Right cardiac atrium (tissue), 5 donors: Measurements from ENCODE around the gene TRAPPC4. TPM values are rescaled to one million over a fixed set of nuclear protein-coding genes. Genes with fewer than 3 reads are reported as not detected.
"Not testable (repeated sequence)": the region's sequence is repeated elsewhere in the genome, so short reads cannot be mapped to it uniquely, and the experiment has no call there.

Source experiments
- ATAC-seq, 2 donors: fragments of 200-7000 bp; cut with Tn5 transposase; one replicate each; pipeline versions ENCODE4 v1.8.0 to v1.9.1; 2020; ENCODE audit warnings: moderate library complexity in 2 of 2, mild to moderate bottlenecking in 1 of 2
- DNase-seq, 3 donors: peaks; one replicate each; pipeline ENCODE4 v3.0.0-alpha.2; 2020
- H3K27ac ChIP-seq: one replicate; pipeline ENCODE4 v1.5.1; 2013; ENCODE audit warnings: mild to moderate bottlenecking, low read length, control low read depth, moderate library complexity
- H3K27me3 ChIP-seq: one replicate; pipeline ENCODE4 v1.6.1; 2013; ENCODE audit not compliant: control insufficient read depth, insufficient read depth
- H3K4me1 ChIP-seq: one replicate; pipeline ENCODE4 v1.6.1; 2013; ENCODE audit warnings: low read length; ENCODE audit not compliant: control insufficient read depth, insufficient read depth
- H3K4me3 ChIP-seq: one replicate; pipeline ENCODE4 v1.5.1; 2013; ENCODE audit warnings: low read length, control low read depth
- H3K9me3 ChIP-seq: one replicate; pipeline ENCODE4 v1.6.1; 2013; ENCODE audit warnings: low read length; ENCODE audit not compliant: control insufficient read depth
- WGBS: extraction: QIAGEN DNeasy Blood & Tissue Kit; methylation state at CpG from one replicate; pipeline ENCODE4 v1.1.7; 2013; 5-methylcytosine and 5-hydroxymethylcytosine counted together
- intact Hi-C, 4 donors: fragments of 100-400 bp; cut with DNase I; formaldehyde crosslinking; loops; one replicate each; pipeline versions ENCODE4 v1.11.0 to v1.14.0; 2022 to 2023
- polyA plus RNA-seq: library from polyadenylated mRNA; stranded (reverse); fragments of 200-250 nt; gene quantifications from one replicate; pipeline ENCODE4 v1.2.3, GENCODE V29; 2013
- total RNA-seq, 4 donors: library from RNA; stranded (reverse); fragmentation: NEBNext Ultra II Directional; extraction: Animal tissue kit (Norgen Biotek cat#: 25700); gene quantifications; one replicate each; pipeline ENCODE4 v1.2.1, GENCODE V29; 2021
- donor health status: healthy with polysubstance abuse.
- donor health status: DM: no; HTN: yes; CAD: no.
- donor health status: DM: no; HTN: no; CAD: no.
- donor health status: DM: no; HTN: yes; CAD: no; lungs with severe emphysema.
- donor health status: DM: yes; HTN: yes; CAD: no.

Gene TRAPPC4
- total and polyA plus RNA-seq, 5 donors: 31.4 to 44.6 (median 36.2) TPM

GRCh38 chr11:118988280-118988679 lies 30.3 kb upstream of the TRAPPC4 start:
- no peaks in the 10 kb centered on the region for H3K27me3 ChIP-seq
- DNase-seq (no peak), ATAC-seq (no peak)
- H3K27ac ChIP-seq: no peak overlapping the region
- no peaks in the 10 kb centered on the region for H3K9me3 ChIP-seq
- H3K4me1 ChIP-seq: no peaks in the 10 kb centered on the region
- WGBS: 92% methylated on average over 5 of the region's 5 CpGs
- intact Hi-C loops: no loop called here
- H3K4me3 ChIP-seq: no peak overlapping the region

GRCh38 chr11:118991486-118992038 lies 27.0 kb upstream of the TRAPPC4 start:
- WGBS: 95% methylated on average over 41 of the region's 44 CpGs
- ATAC-seq, H3K27ac ChIP-seq, H3K27me3 ChIP-seq, H3K9me3 ChIP-seq, H3K4me3 ChIP-seq, H3K4me1 ChIP-seq, intact Hi-C loops: not testable (repeated sequence)
- DNase-seq: peak in 1 of 3 donors; percentile 50

- ATAC-seq: peak; percentile 19 to 40
- 13% methylated on average over 22 of the region's 22 CpGs for WGBS
- intact Hi-C loops: no loop called here
- Histone ChIP-seq H3K4me1 (no peaks in the 10 kb centered on the region), H3K27me3 (no peaks in the 10 kb centered on the region), H3K9me3 (no peaks in the 10 kb centered on the region), H3K27ac (peak overlapping the region; percentile 70), H3K4me3 (peak overlapping the region; percentile 83)
- peak in 1 of 3 donors; percentile 62 for DNase-seq
Measured at GRCh38 chr11:118996926-118997626, 21.5 kb upstream of the TRAPPC4 start.

- peak within 1 kb of the TSS; percentile 83 for H3K4me3 ChIP-seq
- WGBS: under 1% methylated on average over 54 of the region's 54 CpGs
- H3K4me1 ChIP-seq: no peaks in the 10 kb centered on the region
- peak within 1 kb of the TSS; percentile 90 for H3K27ac ChIP-seq
- intact Hi-C loops: no loop called here
- no peaks in the 10 kb centered on the region for H3K27me3 ChIP-seq
- ATAC-seq (peak; percentile 99 to 100), DNase-seq (peak; percentile 96 to 99 (median 98))
- no peaks in the 10 kb centered on the region for H3K9me3 ChIP-seq
Measured at GRCh38 chr11:118997627-118998387, 20.8 kb upstream of the TRAPPC4 start, which contains the start of gene CENATAC. TSS of gene CENATAC (plus strand) at chr11:118998138. CDS start at chr11:118998198, 60 bp downstream.

GRCh38 chr11:118998388-118998717 lies 20.2 kb upstream of the TRAPPC4 start:
- WGBS: 3% methylated on average over 19 of the region's 19 CpGs
- no peaks in the 10 kb centered on the region for H3K4me1 ChIP-seq
- peak overlapping the region; percentile 83 for H3K4me3 ChIP-seq
- no peak for ATAC-seq
- intact Hi-C loops: no loop called here
- H3K9me3 ChIP-seq: no peaks in the 10 kb centered on the region
- no peaks in the 10 kb centered on the region for H3K27me3 ChIP-seq
- DNase-seq: no peak
- H3K27ac ChIP-seq: peak overlapping the region; percentile 90

GRCh38 chr11:118998822-118999221 lies 19.7 kb upstream of the TRAPPC4 start:
- intact Hi-C loops: no loop called here
- ATAC-seq: no peak

GRCh38 chr11:119000906-119001305 lies 17.7 kb upstream of the TRAPPC4 start:
- no peak overlapping the region for H3K27ac ChIP-seq
- H3K4me3 ChIP-seq: no peak overlapping the region
- no peaks in the 10 kb centered on the region for H3K4me1 ChIP-seq
- DNase-seq (no peak), ATAC-seq (no peak)
- no peaks in the 10 kb centered on the region for H3K9me3 ChIP-seq
- H3K27me3 ChIP-seq: no peaks in the 10 kb centered on the region
- WGBS: 65% methylated on average over 1 of the region's 1 CpG
- intact Hi-C loops: no loop called here

More at GRCh38 chr11:118998822-118999221, 19.7 kb upstream of the TRAPPC4 start:
- Histone ChIP-seq H3K9me3 (no peaks in the 10 kb centered on the region), H3K4me1 (no peaks in the 10 kb centered on the region), H3K27ac (peak overlapping the region; percentile 90), H3K27me3 (no peaks in the 10 kb centered on the region), H3K4me3 (peak overlapping the region; percentile 83)
- WGBS: 58% methylated on average over 6 of the region's 6 CpGs
- DNase-seq: no peak

- 85% methylated on average over 4 of the region's 4 CpGs for WGBS
- ATAC-seq: no peak
Measured at GRCh38 chr11:119006656-119007055, 11.9 kb upstream of the TRAPPC4 start.

GRCh38 chr11:119011476-119012053 lies 7.0 kb upstream of the TRAPPC4 start:
- H3K4me1 ChIP-seq: peaks cover 3% of the 10 kb centered on the region
- ATAC-seq (no peak), DNase-seq (no peak)
- no peaks in the 10 kb centered on the region for H3K27me3 ChIP-seq
- H3K27ac ChIP-seq: no peak overlapping the region
- intact Hi-C loops: no loop called here
- H3K9me3 ChIP-seq: no peaks in the 10 kb centered on the region
- no peak overlapping the region for H3K4me3 ChIP-seq
- WGBS: 88% methylated on average over 6 of the region's 6 CpGs

More at GRCh38 chr11:119006656-119007055, 11.9 kb upstream of the TRAPPC4 start:
- intact Hi-C loops: no loop called here
- H3K4me3 ChIP-seq: no peak overlapping the region
- no peaks in the 10 kb centered on the region for H3K9me3 ChIP-seq
- H3K27me3 ChIP-seq: no peaks in the 10 kb centered on the region
- H3K4me1 ChIP-seq: peaks cover 1% of the 10 kb centered on the region
- no peak for DNase-seq
- H3K27ac ChIP-seq: no peak overlapping the region

GRCh38 chr11:119012629-119013170 lies 5.9 kb upstream of the TRAPPC4 start:
- ATAC-seq: no peak
- Histone ChIP-seq H3K27ac (no peak overlapping the region), H3K4me1 (peaks cover 3% of the 10 kb centered on the region), H3K27me3 (no peaks in the 10 kb centered on the region), H3K9me3 (no peaks in the 10 kb centered on the region), H3K4me3 (no peak overlapping the region)
- WGBS: 81% methylated on average over 3 of the region's 3 CpGs
- intact Hi-C loops: no loop called here
- no peak for DNase-seq
